ENCODE data around the gene MTMR4. TPM values are rescaled to one million over a fixed set of nuclear protein-coding genes. Genes with fewer than 3 reads are reported as not detected.

The MTMR4 gene
- total RNA-seq, 1 experiment from 2014 or later = 67.2 TPM

DNA sequence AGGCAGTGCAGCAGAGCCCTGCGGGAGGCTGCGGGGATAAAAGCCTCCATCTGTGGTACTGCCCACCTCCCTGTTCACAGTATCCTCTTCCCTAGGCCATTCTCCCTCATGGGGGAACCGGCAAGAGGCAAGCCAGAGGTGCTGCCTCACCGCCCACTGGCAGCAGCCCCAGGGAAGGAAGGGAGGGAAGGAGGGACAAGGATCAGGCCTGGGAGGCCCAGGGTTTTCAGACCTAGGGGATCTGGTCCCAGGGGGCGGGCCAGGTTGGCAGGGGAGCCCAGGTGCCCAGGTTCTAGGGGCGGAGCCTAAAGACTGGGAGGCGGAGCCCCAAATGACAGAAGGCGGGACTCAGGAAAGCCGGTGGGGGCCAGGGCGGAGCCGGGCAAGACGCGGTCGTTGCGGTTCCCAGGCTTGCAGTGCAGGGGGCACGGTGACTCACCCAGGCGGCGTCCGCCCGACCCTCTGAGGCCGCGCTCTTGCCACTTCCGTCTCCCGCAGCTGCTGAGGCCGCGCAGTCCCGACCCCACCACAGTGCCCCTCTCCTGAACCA lies 3.0 kb upstream of the MTMR4 start:
- no peaks in the 10 kb centered on the region for H4K20me1 ChIP-seq (ENCODE audit: insufficient read depth)
- DNase-seq (ENCODE audit: low read depth, low spot score) (no peak), ATAC-seq (peak; percentile 47)
- peaks cover 23 to 41% of the 10 kb centered on the region in 2 experiments for H3K4me1 ChIP-seq (ENCODE audit: control insufficient read depth in 1 of 2, insufficient read depth in 2 of 2, low read length in 2 of 2)
- peak overlapping the region; percentile 58 for H3K27ac ChIP-seq (ENCODE audit: low read depth, low read length)
- BruUV-seq (replicated peaks) = no TSS peak
- H3K4me3 ChIP-seq (replicated peaks in 1 of 2; ENCODE audit: low read depth in 1 of 2, low read length in 2 of 2) = peak overlapping the region; percentile 69 to 72
- no peaks in the 10 kb centered on the region for H3K9me3 ChIP-seq (ENCODE audit: control insufficient read depth in 1 of 2, insufficient read depth in 1 of 2, low read depth in 1 of 2, low read length in 2 of 2)
- RAD21 ChIA-PET (ENCODE audit: low non-redundant PET in 1 of 2, low total read pairs in 2 of 2, uncharacterized antibody in 2 of 2, unreplicated experiment in 2 of 2) = no interaction called here
- TF ChIP-seq TCF7L2 (IDR thresholded peaks at IDR 0.05; ENCODE audit: borderline replicate concordance, extremely low read depth, insufficient read depth, insufficient read length) (no peak), YY1 (IDR thresholded peaks at IDR 0.05; ENCODE audit: extremely low read depth, insufficient replicate concordance, low read depth, low read length) (no peak), EZH2 (IDR thresholded peaks at IDR 0.05) (no peak), ELF1 (IDR thresholded peaks at IDR 0.05; ENCODE audit: borderline replicate concordance, low read depth) (no peak), ZFX (IDR thresholded peaks at IDR 0.05) (peak; percentile 17; the same call in 1 of the 2 replicates), SP1 (IDR thresholded peaks at IDR 0.05; ENCODE audit: low read depth) (no peak), CBX3 (IDR thresholded peaks at IDR 0.05; ENCODE audit: low read depth) (no peak), RAD21 (IDR thresholded peaks at IDR 0.05; ENCODE audit: low read depth) (no peak), FOSL1 (IDR thresholded peaks at IDR 0.05; ENCODE audit: low read depth) (no peak), CEBPB (IDR thresholded peaks at IDR 0.05; ENCODE audit: low read depth) (no peak), SIN3A (IDR thresholded peaks at IDR 0.05; ENCODE audit: low read depth) (no peak), EGR1 (IDR thresholded peaks at IDR 0.05; ENCODE audit: low read depth) (no peak), POLR2AphosphoS5 (IDR thresholded peaks at IDR 0.05; ENCODE audit: low read depth, low read length) (peak; percentile 26; the same call in 1 of the 2 replicates)
- TF ChIP-seq, protein P1, sequence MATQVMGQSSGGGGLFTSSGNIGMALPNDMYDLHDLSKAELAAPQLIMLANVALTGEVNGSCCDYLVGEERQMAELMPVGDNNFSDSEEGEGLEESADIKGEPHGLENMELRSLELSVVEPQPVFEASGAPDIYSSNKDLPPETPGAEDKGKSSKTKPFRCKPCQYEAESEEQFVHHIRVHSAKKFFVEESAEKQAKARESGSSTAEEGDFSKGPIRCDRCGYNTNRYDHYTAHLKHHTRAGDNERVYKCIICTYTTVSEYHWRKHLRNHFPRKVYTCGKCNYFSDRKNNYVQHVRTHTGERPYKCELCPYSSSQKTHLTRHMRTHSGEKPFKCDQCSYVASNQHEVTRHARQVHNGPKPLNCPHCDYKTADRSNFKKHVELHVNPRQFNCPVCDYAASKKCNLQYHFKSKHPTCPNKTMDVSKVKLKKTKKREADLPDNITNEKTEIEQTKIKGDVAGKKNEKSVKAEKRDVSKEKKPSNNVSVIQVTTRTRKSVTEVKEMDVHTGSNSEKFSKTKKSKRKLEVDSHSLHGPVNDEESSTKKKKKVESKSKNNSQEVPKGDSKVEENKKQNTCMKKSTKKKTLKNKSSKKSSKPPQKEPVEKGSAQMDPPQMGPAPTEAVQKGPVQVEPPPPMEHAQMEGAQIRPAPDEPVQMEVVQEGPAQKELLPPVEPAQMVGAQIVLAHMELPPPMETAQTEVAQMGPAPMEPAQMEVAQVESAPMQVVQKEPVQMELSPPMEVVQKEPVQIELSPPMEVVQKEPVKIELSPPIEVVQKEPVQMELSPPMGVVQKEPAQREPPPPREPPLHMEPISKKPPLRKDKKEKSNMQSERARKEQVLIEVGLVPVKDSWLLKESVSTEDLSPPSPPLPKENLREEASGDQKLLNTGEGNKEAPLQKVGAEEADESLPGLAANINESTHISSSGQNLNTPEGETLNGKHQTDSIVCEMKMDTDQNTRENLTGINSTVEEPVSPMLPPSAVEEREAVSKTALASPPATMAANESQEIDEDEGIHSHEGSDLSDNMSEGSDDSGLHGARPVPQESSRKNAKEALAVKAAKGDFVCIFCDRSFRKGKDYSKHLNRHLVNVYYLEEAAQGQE (IDR thresholded peaks at IDR 0.05; ENCODE audit: low read depth) = no peak
- TF ChIP-seq, protein P2, sequence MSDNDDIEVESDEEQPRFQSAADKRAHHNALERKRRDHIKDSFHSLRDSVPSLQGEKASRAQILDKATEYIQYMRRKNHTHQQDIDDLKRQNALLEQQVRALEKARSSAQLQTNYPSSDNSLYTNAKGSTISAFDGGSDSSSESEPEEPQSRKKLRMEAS (IDR thresholded peaks at IDR 0.05) = no peak
- POLR2A ChIA-PET = interaction anchor here (1.1 to 6.4 kb wide), 5 partner anchors 10 to 140 kb away, joined by 3 to 121 read pairs (median 6); no protein-coding TSS in a partner anchor
- peak overlapping the region; percentile 94 for H3K4me2 ChIP-seq (ENCODE audit: low read length)
- H3K27me3 ChIP-seq (ENCODE audit: insufficient read depth, low read length) = no peaks in the 10 kb centered on the region
- CTCF ChIA-PET = interaction anchor here (1.5 to 2.4 kb wide), 3 partner anchors 11 to 488 kb away, joined by 4 to 26 read pairs (median 15); no protein-coding TSS in a partner anchor
- H3K79me2 ChIP-seq (ENCODE audit: insufficient read depth, low read length) = peaks cover 16% of the 10 kb centered on the region; the same call in 1 of the 2 replicates
- H2AFZ ChIP-seq (ENCODE audit: low read depth, low read length, poor library complexity, severe bottlenecking) = no peak overlapping the region
- no peaks in the 10 kb centered on the region for H3K9me2 ChIP-seq (ENCODE audit: insufficient read depth)
- peak overlapping the region; percentile 72 for H3K9ac ChIP-seq (ENCODE audit: low read length)
- peaks cover 0 to under 1% of the 10 kb centered on the region in 2 experiments; a peak in 1 of 4 replicates for H3K36me3 ChIP-seq (ENCODE audit: control insufficient read depth in 1 of 2, insufficient read depth in 2 of 2, low read length in 2 of 2)
- intact Hi-C loops (cut with micrococcal nuclease) = loop anchor here (5.0 to 10.0 kb wide), 3 partner anchors 200 to 925 kb away; partner anchors contain the start of gene TRIM37
